Uterine smooth muscle cell (primary cell): ENCODE data around the gene ESPNL. TPM values are rescaled to one million over a fixed set of nuclear protein-coding genes. Genes with fewer than 3 reads are reported as not detected.

ENCODE experiments used
- total RNA-seq: library from RNA; depleted of rRNA; stranded (reverse); fragments of >200 nt; gene quantifications from 2 replicates; pipeline ENCODE4 v1.2.3, GENCODE V29; 2014

The ESPNL gene
- total RNA-seq: 4.5 and 9.2 TPM in 2 replicates

GRCh38 chr2:238100049-238100820 lies at the start of gene ESPNL:
Gene ESPNL (plus strand): TSS chr2:238100340. CDS start chr2:238100420, 80 bp downstream.

GRCh38 chr2:238060542-238061314 lies 39.4 kb upstream of the ESPNL start, which contains the start of gene SCLY:
Gene SCLY (plus strand): TSS chr2:238061001. CDS start chr2:238061055, 54 bp downstream.

GRCh38 chr2:238138331-238139195 lies 38.4 kb downstream of the ESPNL start, which contains the start of gene KLHL30:
Gene KLHL30 (plus strand): TSS chr2:238138668. CDS start chr2:238140755, 2,087 bp downstream.

GRCh38 chr2:238158509-238159070 lies 58.5 kb downstream of the ESPNL start, which contains the start of gene ERFE:
Gene ERFE (plus strand): TSS chr2:238158970. CDS start chr2:238159008, 38 bp downstream.

Other genes with a start within 250 kb of the ESPNL start
- 13.1 and 40.0 TPM in 2 replicates for gene RAMP1, start 240.7 kb upstream of the ESPNL start, total RNA-seq
- gene UBE2F, start 133.3 kb upstream of the ESPNL start, total RNA-seq: 55.9 and 68.2 TPM in 2 replicates
- 15.9 and 17.8 TPM in 2 replicates for gene SCLY, start 39.3 kb upstream of the ESPNL start, total RNA-seq
- gene KLHL30, start 38.3 kb downstream of the ESPNL start, total RNA-seq: 0.62 TPM in 1 of 2 replicates, not detected in the other
- 2.1 and 3.1 TPM in 2 replicates for gene ERFE, start 58.6 kb downstream of the ESPNL start, total RNA-seq
- gene ILKAP, start 103.4 kb downstream of the ESPNL start, total RNA-seq: 22.8 and 26.9 TPM in 2 replicates
- gene HES6, start 139.7 kb downstream of the ESPNL start, total RNA-seq: 2.1 and 5.5 TPM in 2 replicates
- 7.2 and 7.4 TPM in 2 replicates for gene PER2, start 188.3 kb downstream of the ESPNL start, total RNA-seq
- 10.0 and 10.8 TPM in 2 replicates for gene TRAF3IP1, start 220.2 kb downstream of the ESPNL start, total RNA-seq